H1 (cell line): Measurements from ENCODE around the gene CYB561D2.

ENCODE experiments used
- BCL11A ChIP-seq, 2 experiments: IDR thresholded peaks; one replicate each; pipeline ENCODE4 v1.6.1; 2011; ENCODE audit warnings: low read depth in 2 of 2, low read length in 2 of 2, mild to moderate bottlenecking in 2 of 2
- CEBPB ChIP-seq: IDR thresholded peaks from 2 replicates; pipeline ENCODE4 v1.6.1; 2012; ENCODE audit warnings: low read depth, low read length
- CHD7 ChIP-seq: fragments of 300-600 bp; sonication (generic); IDR thresholded peaks from 2 replicates; pipeline ENCODE4 v1.7.1; 2012; ENCODE audit warnings: low read length, moderate library complexity, mild to moderate bottlenecking, inconsistent platforms; ENCODE audit not compliant: insufficient replicate concordance
- EZH2 ChIP-seq: fragments of 200-600 bp; sonication (generic); IDR thresholded peaks from 2 replicates; pipeline ENCODE4 v1.7.1; 2012; ENCODE audit warnings: low read depth, mild to moderate bottlenecking, moderate library complexity, low read length, inconsistent platforms; ENCODE audit not compliant: severe bottlenecking
- GTF2F1 ChIP-seq: IDR thresholded peaks from 2 replicates; pipeline ENCODE4 v1.6.1; 2012; ENCODE audit warnings: low read depth, low read length, improper control_type of control experiment, borderline replicate concordance
- MAX ChIP-seq: IDR thresholded peaks from 2 replicates; pipeline ENCODE4 v1.6.1; 2012; ENCODE audit warnings: inconsistent platforms
- PHF8 ChIP-seq: fragments of 200-600 bp; sonication (generic); conservative IDR thresholded peaks from 2 replicates; pipeline ENCODE4 v1.7.1; 2012; ENCODE audit warnings: low read depth, mild to moderate bottlenecking, inconsistent platforms, low read length, moderate library complexity
- POLR2A ChIP-seq, 2 experiments: IDR thresholded peaks; 1 replicate in 1 of 2; 2 replicates in 1 of 2; pipeline ENCODE4 v1.6.1; 2011; ENCODE audit warnings: low read depth in 2 of 2, low read length in 2 of 2, mild to moderate bottlenecking in 2 of 2; ENCODE audit errors: control extremely low read depth in 1 of 2
- POLR2AphosphoS5 ChIP-seq: IDR thresholded peaks from 2 replicates; pipeline ENCODE4 v1.6.1; 2011; ENCODE audit warnings: low read depth, low read length
- RAD21 ChIP-seq, 2 experiments: IDR thresholded peaks in 1 of 2; conservative IDR thresholded peaks in 1 of 2; 2 replicates each; pipeline ENCODE4 v1.6.1; 2011; ENCODE audit warnings: low read depth in 2 of 2, low read length in 2 of 2, improper control_type of control experiment in 1 of 2, inconsistent platforms in 1 of 2, mild to moderate bottlenecking in 1 of 2, moderate library complexity in 1 of 2
- ZNF274 ChIP-seq: IDR thresholded peaks from 2 replicates; pipeline ENCODE4 v1.7.0; 2012; ENCODE audit warnings: low read length, borderline replicate concordance; ENCODE audit errors: extremely low read depth
- TF ChIP-seq, protein P1 (sequence below), 3 experiments: IDR thresholded peaks; 1 replicate in 2 of 3; 2 replicates in 1 of 3; pipeline versions ENCODE4 v1.5.1 to v1.6.1; 2011; ENCODE audit warnings: low read length in 3 of 3, mild to moderate bottlenecking in 3 of 3, inconsistent platforms in 2 of 3, low read depth in 1 of 3, moderate library complexity in 1 of 3; ENCODE audit not compliant: insufficient read depth in 1 of 3; ENCODE audit errors: control extremely low read depth in 1 of 3

- no peak for TF ChIP-seq EZH2
- TF ChIP-seq POLR2AphosphoS5: no peak
- no peak for TF ChIP-seq POLR2A (IDR thresholded peaks at IDR 0.05; ENCODE audit: control extremely low read depth in 1 of 2, low read depth in 2 of 2, low read length in 2 of 2)
- no peak for TF ChIP-seq BCL11A (IDR thresholded peaks at IDR 0.05; ENCODE audit: low read depth in 2 of 2, low read length in 2 of 2)
- TF ChIP-seq, protein P1, sequence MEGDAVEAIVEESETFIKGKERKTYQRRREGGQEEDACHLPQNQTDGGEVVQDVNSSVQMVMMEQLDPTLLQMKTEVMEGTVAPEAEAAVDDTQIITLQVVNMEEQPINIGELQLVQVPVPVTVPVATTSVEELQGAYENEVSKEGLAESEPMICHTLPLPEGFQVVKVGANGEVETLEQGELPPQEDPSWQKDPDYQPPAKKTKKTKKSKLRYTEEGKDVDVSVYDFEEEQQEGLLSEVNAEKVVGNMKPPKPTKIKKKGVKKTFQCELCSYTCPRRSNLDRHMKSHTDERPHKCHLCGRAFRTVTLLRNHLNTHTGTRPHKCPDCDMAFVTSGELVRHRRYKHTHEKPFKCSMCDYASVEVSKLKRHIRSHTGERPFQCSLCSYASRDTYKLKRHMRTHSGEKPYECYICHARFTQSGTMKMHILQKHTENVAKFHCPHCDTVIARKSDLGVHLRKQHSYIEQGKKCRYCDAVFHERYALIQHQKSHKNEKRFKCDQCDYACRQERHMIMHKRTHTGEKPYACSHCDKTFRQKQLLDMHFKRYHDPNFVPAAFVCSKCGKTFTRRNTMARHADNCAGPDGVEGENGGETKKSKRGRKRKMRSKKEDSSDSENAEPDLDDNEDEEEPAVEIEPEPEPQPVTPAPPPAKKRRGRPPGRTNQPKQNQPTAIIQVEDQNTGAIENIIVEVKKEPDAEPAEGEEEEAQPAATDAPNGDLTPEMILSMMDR (IDR thresholded peaks at IDR 0.05; ENCODE audit: control extremely low read depth in 1 of 3, insufficient read depth in 1 of 3, low read depth in 1 of 3, low read length in 3 of 3): no peak
- no peak for TF ChIP-seq ZNF274
- no peak for TF ChIP-seq PHF8
- no peak for TF ChIP-seq GTF2F1
- no peak for TF ChIP-seq CEBPB
- no peak for TF ChIP-seq RAD21 (IDR thresholded peaks at IDR 0.05 in 1 of 2, conservative IDR thresholded peaks at IDR 0.05 in 1 of 2; ENCODE audit: low read depth in 2 of 2, low read length in 2 of 2)
- TF ChIP-seq MAX: no peak
- TF ChIP-seq CHD7: no peak
Measured at GRCh38 chr3:50374363-50375257, 23.9 kb downstream of the CYB561D2 start.
